ENCODE results near the gene SLC4A7.

SLC4A7 gene

GRCh38 chr3:27325419-27325818 lies 158.8 kb downstream of the SLC4A7 start:
- no peak for DNase-seq (ENCODE audit: low read depth in 2 of 2)

GRCh38 chr3:27324686-27325085 lies 159.5 kb downstream of the SLC4A7 start:
- no peak for DNase-seq (ENCODE audit: low read depth in 2 of 2)

- no peak for DNase-seq (ENCODE audit: low read depth in 2 of 2)
These were observed 161.1 kb downstream of the SLC4A7 start for GRCh38 chr3:27323087-27323570.

Measured in activated CD8-positive, alpha-beta memory T cell treated with anti-CD3 and anti-CD28 coated beads for 4 hours (primary cell).